SK-N-SH (cell line): Measurements from ENCODE around the gene SLITRK5. TPM values are rescaled to one million over a fixed set of nuclear protein-coding genes. Genes with fewer than 3 reads are reported as not detected.

Source experiments
- CTCF ChIA-PET: fragments of 300-600, 350-600 bp; formaldehyde crosslinking; extraction: SDS; loops from one replicate; lab custom pipeline; 2021; lab: Yijun Ruan, JAX
- POLR2A ChIA-PET: fragments of 350-600 bp; sonication (Branson Sonifier 250); formaldehyde crosslinking; extraction: SDS; loops from one replicate; lab custom pipeline; 2020; ENCODE audit warnings: antibody characterized with exemption, inconsistent platforms; lab: Yijun Ruan, JAX
- DNase-seq: peaks from one replicate; pipeline ENCODE4 v3.0.0; 2012
- H2AFZ ChIP-seq: fragments of 200-600 bp; sonication (generic); 2 replicates; pipeline ENCODE4 v1.8.1; 2016; ENCODE audit warnings: antibody characterized with exemption, mild to moderate bottlenecking, low read depth
- H3F3A ChIP-seq: fragments of 200-600 bp; sonication (generic); replicated peaks from 2 replicates; pipeline ENCODE3; 2016; ENCODE audit warnings: antibody characterized with exemption, mild to moderate bottlenecking; ENCODE audit not compliant: insufficient read depth
- H3K27ac ChIP-seq, 2 experiments: fragments of 200-500 bp in 1 of 2; fragments of 200-600 bp in 1 of 2; sonication (Bioruptor generic) in 1 of 2; sonication (generic), shearing (Covaris generic) in 1 of 2; 2 replicates each; pipeline versions ENCODE4 v1.5.1 to v1.6.1; 2014 to 2016; ENCODE audit warnings: low read depth in 2 of 2, inconsistent platforms in 1 of 2, low read length in 1 of 2, mild to moderate bottlenecking in 1 of 2, mixed read lengths in 1 of 2
- H3K27me3 ChIP-seq: fragments of 200-600 bp; sonication (generic), shearing (Covaris generic); 2 replicates; pipeline ENCODE4 v1.6.1; 2016; ENCODE audit warnings: mixed run types; ENCODE audit not compliant: insufficient read depth
- H3K36me3 ChIP-seq, 2 experiments: fragments of 200-500 bp in 1 of 2; fragments of 200-600 bp in 1 of 2; sonication (Bioruptor generic) in 1 of 2; sonication (generic) in 1 of 2; replicated peaks in 1 of 2; 2 replicates each; pipeline versions ENCODE3 to v1.5.1; 2014 to 2016; ENCODE audit warnings: low read length in 1 of 2, mild to moderate bottlenecking in 1 of 2; ENCODE audit not compliant: insufficient read depth in 2 of 2, control insufficient read depth in 1 of 2
- H3K4me1 ChIP-seq, 2 experiments: fragments of 200-500 bp in 1 of 2; fragments of 200-600 bp in 1 of 2; sonication (Bioruptor generic) in 1 of 2; sonication (generic), shearing (Covaris generic) in 1 of 2; 2 replicates each; pipeline versions ENCODE4 v1.5.1 to v1.6.1; 2014 to 2016; ENCODE audit warnings: low read depth in 1 of 2, low read length in 1 of 2, mixed run types in 1 of 2; ENCODE audit not compliant: insufficient read depth in 2 of 2, control insufficient read depth in 1 of 2
- H3K4me2 ChIP-seq: fragments of 200-600 bp; sonication (generic), shearing (Covaris generic); 2 replicates; pipeline ENCODE4 v1.6.1; 2017; ENCODE audit warnings: mixed run types
- H3K4me3 ChIP-seq, 2 experiments: fragments of 200-500 bp in 1 of 2; fragments of 200-600 bp in 1 of 2; sonication (Bioruptor generic) in 1 of 2; sonication (generic), shearing (Covaris generic) in 1 of 2; 2 replicates each; pipeline versions ENCODE4 v1.5.1 to v1.8.1; 2014 to 2016; ENCODE audit warnings: low read depth in 2 of 2, inconsistent platforms in 1 of 2, low read length in 1 of 2, mild to moderate bottlenecking in 1 of 2, mixed read lengths in 1 of 2, moderate library complexity in 1 of 2
- H3K79me2 ChIP-seq: fragments of 200-600 bp; sonication (generic); 2 replicates; pipeline ENCODE4 v1.8.1; 2017; ENCODE audit warnings: mild to moderate bottlenecking; ENCODE audit not compliant: insufficient read depth
- H3K9ac ChIP-seq: fragments of 200-600 bp; sonication (generic); 2 replicates; pipeline ENCODE4 v1.6.1; 2017; ENCODE audit warnings: mixed run types
- H3K9me2 ChIP-seq: fragments of 200-600 bp; sonication (generic); 2 replicates; pipeline ENCODE4 v1.6.1; 2017; ENCODE audit warnings: mixed run types
- H3K9me3 ChIP-seq: fragments of 200-600 bp; sonication (generic); 2 replicates; pipeline ENCODE4 v1.6.1; 2017; ENCODE audit warnings: mixed run types, mild to moderate bottlenecking, moderate library complexity
- H4K20me1 ChIP-seq: fragments of 200-600 bp; sonication (generic); 2 replicates; pipeline ENCODE4 v1.6.1; 2017; ENCODE audit warnings: mild to moderate bottlenecking, mixed run types; ENCODE audit not compliant: insufficient read depth
- CHD2 ChIP-seq: fragments of 150-350 bp; IDR thresholded peaks from 2 replicates; pipeline ENCODE4 v1.6.1; 2018; ENCODE audit warnings: low read length; ENCODE audit not compliant: partially characterized antibody
- EZH2phosphoT487 ChIP-seq: fragments of 200-600 bp; sonication (generic); IDR thresholded peaks from 2 replicates; pipeline ENCODE4 v1.6.1; 2017; ENCODE audit warnings: low read depth, mixed run types, mild to moderate bottlenecking, antibody characterized with exemption, moderate library complexity, borderline replicate concordance
- FOXJ3 ChIP-seq: sonication (generic); formaldehyde crosslinking; IDR thresholded peaks from 2 replicates; pipeline ENCODE4 v1.5.1; 2020; ENCODE audit warnings: mild to moderate bottlenecking, missing genetic modification reagents
- GABPA ChIP-seq: IDR thresholded peaks from 2 replicates; pipeline ENCODE4 v1.4.0; 2012; ENCODE audit warnings: low read depth, mild to moderate bottlenecking
- JUND ChIP-seq: IDR thresholded peaks from 2 replicates; pipeline ENCODE4 v1.4.0; 2012
- MEF2A ChIP-seq: IDR thresholded peaks from 2 replicates; pipeline ENCODE4 v1.4.0; 2012; ENCODE audit warnings: low read depth, borderline replicate concordance
- NRF1 ChIP-seq: IDR thresholded peaks from 2 replicates; pipeline ENCODE4 v1.6.1; 2012; ENCODE audit warnings: low read depth, mild to moderate bottlenecking, low read length
- POLR2AphosphoS5 ChIP-seq: IDR thresholded peaks from 2 replicates; pipeline ENCODE4 v1.6.1; 2012; ENCODE audit warnings: low read depth, low read length
- RAD21 ChIP-seq: IDR thresholded peaks from 2 replicates; pipeline ENCODE4 v1.6.1; 2012; ENCODE audit warnings: mild to moderate bottlenecking, low read length
- RCOR1 ChIP-seq: fragments of 150-350 bp; IDR thresholded peaks from 2 replicates; pipeline ENCODE4 v1.6.1; 2017; ENCODE audit warnings: antibody characterized with exemption, low read length
- RFX5 ChIP-seq: IDR thresholded peaks from 2 replicates; pipeline ENCODE4 v1.6.1; 2012; ENCODE audit warnings: mild to moderate bottlenecking, improper control_type of control experiment, low read length
- RXRA ChIP-seq: IDR thresholded peaks from 2 replicates; pipeline ENCODE4 v1.4.0; 2012; ENCODE audit warnings: low read depth, mild to moderate bottlenecking, borderline replicate concordance
- SMC3 ChIP-seq: IDR thresholded peaks from 2 replicates; pipeline ENCODE4 v1.6.1; 2012; ENCODE audit warnings: low read depth, low read length, improper control_type of control experiment
- TAF1 ChIP-seq: IDR thresholded peaks from 2 replicates; pipeline ENCODE4 v1.6.1; 2012; ENCODE audit warnings: low read depth, mild to moderate bottlenecking, low read length, moderate library complexity, borderline replicate concordance
- YY1 ChIP-seq: IDR thresholded peaks from 2 replicates; pipeline ENCODE4 v1.4.0; 2012; ENCODE audit warnings: low read depth, mild to moderate bottlenecking
- WGBS: methylation state at CpG from one replicate; pipeline ENCODE4 v1.1.6; 2017; ENCODE audit warnings: low lambda C conversion rate; 5-methylcytosine and 5-hydroxymethylcytosine counted together
- polyA plus RNA-seq, 3 experiments: library from polyadenylated mRNA; depleted of rRNA; stranded (reverse); fragments of >200 nt; gene quantifications; 2 replicates each; pipeline ENCODE4 v1.2.3, GENCODE V29; 2012
- TF ChIP-seq, protein P1 (sequence below): fragments of 200-600 bp; sonication (generic); IDR thresholded peaks from 2 replicates; pipeline ENCODE4 v1.6.1; 2017; ENCODE audit warnings: antibody characterized with exemption, mild to moderate bottlenecking, moderate library complexity
- TF ChIP-seq, protein P2 (sequence below): fragments of 150-350 bp; IDR thresholded peaks from 2 replicates; pipeline ENCODE4 v1.6.1; 2016; ENCODE audit warnings: mild to moderate bottlenecking, low read depth, low read length
- TF ChIP-seq, protein P3 (sequence below): IDR thresholded peaks from 2 replicates; pipeline ENCODE4 v1.4.0; 2012; ENCODE audit warnings: low read depth, borderline replicate concordance

SLITRK5 gene, protein sequence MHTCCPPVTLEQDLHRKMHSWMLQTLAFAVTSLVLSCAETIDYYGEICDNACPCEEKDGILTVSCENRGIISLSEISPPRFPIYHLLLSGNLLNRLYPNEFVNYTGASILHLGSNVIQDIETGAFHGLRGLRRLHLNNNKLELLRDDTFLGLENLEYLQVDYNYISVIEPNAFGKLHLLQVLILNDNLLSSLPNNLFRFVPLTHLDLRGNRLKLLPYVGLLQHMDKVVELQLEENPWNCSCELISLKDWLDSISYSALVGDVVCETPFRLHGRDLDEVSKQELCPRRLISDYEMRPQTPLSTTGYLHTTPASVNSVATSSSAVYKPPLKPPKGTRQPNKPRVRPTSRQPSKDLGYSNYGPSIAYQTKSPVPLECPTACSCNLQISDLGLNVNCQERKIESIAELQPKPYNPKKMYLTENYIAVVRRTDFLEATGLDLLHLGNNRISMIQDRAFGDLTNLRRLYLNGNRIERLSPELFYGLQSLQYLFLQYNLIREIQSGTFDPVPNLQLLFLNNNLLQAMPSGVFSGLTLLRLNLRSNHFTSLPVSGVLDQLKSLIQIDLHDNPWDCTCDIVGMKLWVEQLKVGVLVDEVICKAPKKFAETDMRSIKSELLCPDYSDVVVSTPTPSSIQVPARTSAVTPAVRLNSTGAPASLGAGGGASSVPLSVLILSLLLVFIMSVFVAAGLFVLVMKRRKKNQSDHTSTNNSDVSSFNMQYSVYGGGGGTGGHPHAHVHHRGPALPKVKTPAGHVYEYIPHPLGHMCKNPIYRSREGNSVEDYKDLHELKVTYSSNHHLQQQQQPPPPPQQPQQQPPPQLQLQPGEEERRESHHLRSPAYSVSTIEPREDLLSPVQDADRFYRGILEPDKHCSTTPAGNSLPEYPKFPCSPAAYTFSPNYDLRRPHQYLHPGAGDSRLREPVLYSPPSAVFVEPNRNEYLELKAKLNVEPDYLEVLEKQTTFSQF
- not detected in 2 replicates for polyA plus RNA-seq (2012; rRNA removed)
- under 0.01 TPM in 2 replicates for polyA plus RNA-seq (2012; cell fraction: cytosol; rRNA removed)
- under 0.01 TPM in 2 replicates for polyA plus RNA-seq (2012; cell fraction: nucleus; rRNA removed)

DNA sequence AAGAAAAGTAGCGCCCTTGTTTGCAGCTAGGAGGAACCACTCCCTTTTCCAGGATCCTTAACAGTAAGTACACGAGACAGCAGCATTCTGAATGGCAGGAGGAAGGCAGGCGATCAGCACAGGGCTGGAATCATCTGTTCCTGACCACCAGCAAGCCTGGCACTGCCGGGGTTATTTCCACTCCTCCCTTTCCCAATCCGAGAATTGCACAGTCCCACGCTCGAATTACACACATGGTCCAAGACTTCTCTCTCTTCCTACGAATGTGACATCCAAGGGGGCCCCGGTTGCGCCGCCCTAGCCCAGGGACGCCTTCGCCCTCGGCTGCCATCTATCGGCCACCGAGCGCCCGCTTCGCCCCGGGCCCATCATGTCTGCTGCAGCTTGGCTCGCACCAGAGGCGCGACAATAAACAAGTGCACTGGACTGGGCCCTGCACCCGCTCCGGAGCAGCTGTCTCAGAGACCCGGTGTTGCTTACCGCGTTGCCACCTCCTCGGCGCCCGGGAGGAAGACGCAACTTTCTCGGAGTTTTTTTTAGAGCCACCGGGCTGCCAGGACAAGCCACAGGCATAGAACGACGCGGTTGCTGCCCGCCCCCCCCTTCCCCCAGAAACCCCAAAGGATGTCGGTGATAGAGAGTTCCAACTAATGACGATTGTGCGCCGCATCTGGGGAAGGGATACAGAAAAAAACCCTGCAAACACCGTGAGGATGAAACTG is at the start of gene SLITRK5:
SLITRK5 (plus strand) TSS at position 341 of the 722 bp plus-strand sequence. CDS start 4,018 bp downstream, outside the sequence.
- H4K20me1 ChIP-seq: no peaks in the 10 kb centered on the region
- H3K27ac ChIP-seq: no peak within 1 kb of the TSS
- H3K4me3 ChIP-seq: peak within 1 kb of the TSS; percentile 50 to 74
- no peaks in the 10 kb centered on the region for H3K36me3 ChIP-seq
- H3K9me2 ChIP-seq: no peaks in the 10 kb centered on the region
- no peaks in the 10 kb centered on the region for H3K79me2 ChIP-seq
- H3K9me3 ChIP-seq: no peaks in the 10 kb centered on the region
- peaks cover 0 to 13% of the 10 kb centered on the region in 2 experiments; a peak in 1 of 4 replicates for H3K4me1 ChIP-seq
- WGBS: 0% methylated on average over 26 of the region's 43 CpGs
- POLR2A ChIA-PET: interaction anchor here (0.5 kb wide), 1 partner anchor 48 kb away, joined by 3 read pairs; no protein-coding TSS in a partner anchor
- DNase-seq: peak; percentile 86
- CTCF ChIA-PET: interaction anchor here (0.5 to 1.6 kb wide), 16 partner anchors 10 to 1371 kb away, joined by 3 to 7 read pairs (median 3); no protein-coding TSS in a partner anchor
- H3F3A ChIP-seq: no peaks in the 10 kb centered on the region
- H3K27me3 ChIP-seq: peaks cover 34% of the 10 kb centered on the region; the same call in 1 of the 2 replicates
- H3K4me2 ChIP-seq: peak within 1 kb of the TSS; percentile 94
- no peak within 1 kb of the TSS for H3K9ac ChIP-seq
- TF ChIP-seq, protein P1, sequence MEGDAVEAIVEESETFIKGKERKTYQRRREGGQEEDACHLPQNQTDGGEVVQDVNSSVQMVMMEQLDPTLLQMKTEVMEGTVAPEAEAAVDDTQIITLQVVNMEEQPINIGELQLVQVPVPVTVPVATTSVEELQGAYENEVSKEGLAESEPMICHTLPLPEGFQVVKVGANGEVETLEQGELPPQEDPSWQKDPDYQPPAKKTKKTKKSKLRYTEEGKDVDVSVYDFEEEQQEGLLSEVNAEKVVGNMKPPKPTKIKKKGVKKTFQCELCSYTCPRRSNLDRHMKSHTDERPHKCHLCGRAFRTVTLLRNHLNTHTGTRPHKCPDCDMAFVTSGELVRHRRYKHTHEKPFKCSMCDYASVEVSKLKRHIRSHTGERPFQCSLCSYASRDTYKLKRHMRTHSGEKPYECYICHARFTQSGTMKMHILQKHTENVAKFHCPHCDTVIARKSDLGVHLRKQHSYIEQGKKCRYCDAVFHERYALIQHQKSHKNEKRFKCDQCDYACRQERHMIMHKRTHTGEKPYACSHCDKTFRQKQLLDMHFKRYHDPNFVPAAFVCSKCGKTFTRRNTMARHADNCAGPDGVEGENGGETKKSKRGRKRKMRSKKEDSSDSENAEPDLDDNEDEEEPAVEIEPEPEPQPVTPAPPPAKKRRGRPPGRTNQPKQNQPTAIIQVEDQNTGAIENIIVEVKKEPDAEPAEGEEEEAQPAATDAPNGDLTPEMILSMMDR: peak; percentile 89
- TF ChIP-seq TAF1 (no peak), RAD21 (peak; percentile 33), SMC3 (peak; percentile 34), YY1 (0 out of 2 replicates have a peak, but pooled peaks have one; percentile 66), FOXJ3 (CRISPR knock-in tag) (peak; percentile 56; the same call in 1 of the 2 replicates), JUND (no peak)
- peak within 1 kb of the TSS; percentile 36; the same call in 1 of the 2 replicates for H2AFZ ChIP-seq

DNA sequence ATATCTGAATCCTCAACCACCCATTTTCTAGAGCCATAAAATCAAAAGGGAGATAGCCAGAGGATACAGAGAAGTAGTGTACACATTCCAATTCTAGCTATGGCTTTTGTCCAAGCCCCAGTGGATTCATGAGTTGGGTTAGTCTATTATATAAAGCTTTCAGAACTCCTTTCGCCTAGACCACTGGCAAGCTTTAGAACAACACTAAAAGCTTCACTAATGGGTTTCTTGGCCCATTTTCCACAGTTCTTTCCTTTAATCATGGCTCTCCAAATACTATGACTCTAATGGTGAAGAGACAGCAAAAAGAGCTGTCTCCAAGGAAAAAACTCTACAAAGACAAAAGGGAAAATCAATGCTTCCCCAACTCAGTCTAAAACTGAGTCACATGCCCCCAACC is 48.2 kb upstream of the SLITRK5 start:
- 0% methylated on average over 1 of the region's 1 CpG for WGBS
- ChIA-PET CTCF (no interaction called here), POLR2A (no interaction called here)
- H3F3A ChIP-seq: no peaks in the 10 kb centered on the region
- no peak for DNase-seq
- H3K4me1 ChIP-seq: no peaks in the 10 kb centered on the region
- no peaks in the 10 kb centered on the region for H3K79me2 ChIP-seq
- no peak overlapping the region for H2AFZ ChIP-seq
- H3K4me2 ChIP-seq: no peak overlapping the region
- TF ChIP-seq NRF1 (no peak), RCOR1 (no peak), RXRA (no peak), CHD2 (no peak), SMC3 (no peak), MEF2A (no peak), POLR2AphosphoS5 (no peak), RFX5 (no peak), GABPA (no peak), TAF1 (no peak), EZH2phosphoT487 (no peak)
- TF ChIP-seq, protein P2, sequence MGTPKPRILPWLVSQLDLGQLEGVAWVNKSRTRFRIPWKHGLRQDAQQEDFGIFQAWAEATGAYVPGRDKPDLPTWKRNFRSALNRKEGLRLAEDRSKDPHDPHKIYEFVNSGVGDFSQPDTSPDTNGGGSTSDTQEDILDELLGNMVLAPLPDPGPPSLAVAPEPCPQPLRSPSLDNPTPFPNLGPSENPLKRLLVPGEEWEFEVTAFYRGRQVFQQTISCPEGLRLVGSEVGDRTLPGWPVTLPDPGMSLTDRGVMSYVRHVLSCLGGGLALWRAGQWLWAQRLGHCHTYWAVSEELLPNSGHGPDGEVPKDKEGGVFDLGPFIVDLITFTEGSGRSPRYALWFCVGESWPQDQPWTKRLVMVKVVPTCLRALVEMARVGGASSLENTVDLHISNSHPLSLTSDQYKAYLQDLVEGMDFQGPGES: no peak
- TF ChIP-seq, protein P3, sequence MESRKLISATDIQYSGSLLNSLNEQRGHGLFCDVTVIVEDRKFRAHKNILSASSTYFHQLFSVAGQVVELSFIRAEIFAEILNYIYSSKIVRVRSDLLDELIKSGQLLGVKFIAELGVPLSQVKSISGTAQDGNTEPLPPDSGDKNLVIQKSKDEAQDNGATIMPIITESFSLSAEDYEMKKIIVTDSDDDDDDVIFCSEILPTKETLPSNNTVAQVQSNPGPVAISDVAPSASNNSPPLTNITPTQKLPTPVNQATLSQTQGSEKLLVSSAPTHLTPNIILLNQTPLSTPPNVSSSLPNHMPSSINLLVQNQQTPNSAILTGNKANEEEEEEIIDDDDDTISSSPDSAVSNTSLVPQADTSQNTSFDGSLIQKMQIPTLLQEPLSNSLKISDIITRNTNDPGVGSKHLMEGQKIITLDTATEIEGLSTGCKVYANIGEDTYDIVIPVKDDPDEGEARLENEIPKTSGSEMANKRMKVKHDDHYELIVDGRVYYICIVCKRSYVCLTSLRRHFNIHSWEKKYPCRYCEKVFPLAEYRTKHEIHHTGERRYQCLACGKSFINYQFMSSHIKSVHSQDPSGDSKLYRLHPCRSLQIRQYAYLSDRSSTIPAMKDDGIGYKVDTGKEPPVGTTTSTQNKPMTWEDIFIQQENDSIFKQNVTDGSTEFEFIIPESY: no peak
- H3K9me2 ChIP-seq: no peaks in the 10 kb centered on the region
- no peaks in the 10 kb centered on the region for H3K27me3 ChIP-seq
- no peaks in the 10 kb centered on the region for H3K36me3 ChIP-seq
- no peak overlapping the region for H3K4me3 ChIP-seq
- H3K9me3 ChIP-seq: no peaks in the 10 kb centered on the region
- no peak overlapping the region for H3K9ac ChIP-seq
- no peak overlapping the region for H3K27ac ChIP-seq
- H4K20me1 ChIP-seq: no peaks in the 10 kb centered on the region
